Testis (tissue), 2 donors: Measurements from ENCODE around the gene KCNRG.

Source experiments
- POLR2A ChIP-seq: fragments of 450-650 bp; IDR thresholded peaks from one replicate; pipeline ENCODE4 v1.6.1; 2017; ENCODE audit warnings: antibody characterized with exemption, mild to moderate bottlenecking, moderate library complexity
- TF ChIP-seq, protein P1 (sequence below), 3 experiments: fragments of 450-650 bp in 2 of 3; fragments of 200-600 bp in 1 of 3; sonication (generic) in 1 of 3; IDR thresholded peaks; one replicate each; pipeline ENCODE4 v1.5.1; 2016 to 2019; ENCODE audit warnings: antibody characterized with exemption in 3 of 3, mild to moderate bottlenecking in 2 of 3, moderate library complexity in 1 of 3

DNA sequence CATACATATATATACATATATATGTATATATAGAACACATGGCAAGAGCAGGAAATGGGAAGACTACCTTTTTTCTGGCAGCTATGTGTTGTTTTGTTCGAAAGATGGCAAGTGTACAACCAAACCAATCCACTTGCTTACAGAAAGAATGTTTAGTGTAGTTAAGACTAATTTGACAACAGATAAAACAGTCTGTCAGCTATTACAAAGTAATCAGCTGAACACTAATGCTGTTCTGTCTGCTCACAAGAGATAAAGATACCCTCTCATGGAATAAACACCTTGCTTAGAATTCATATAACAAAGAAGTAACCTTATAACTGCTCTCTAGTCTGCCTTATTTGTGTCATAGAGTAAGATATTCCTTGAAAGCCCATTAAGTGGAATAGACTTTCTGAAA is 858 bp upstream of the KCNRG start:
- no peak for TF ChIP-seq POLR2A
- TF ChIP-seq, protein P1, sequence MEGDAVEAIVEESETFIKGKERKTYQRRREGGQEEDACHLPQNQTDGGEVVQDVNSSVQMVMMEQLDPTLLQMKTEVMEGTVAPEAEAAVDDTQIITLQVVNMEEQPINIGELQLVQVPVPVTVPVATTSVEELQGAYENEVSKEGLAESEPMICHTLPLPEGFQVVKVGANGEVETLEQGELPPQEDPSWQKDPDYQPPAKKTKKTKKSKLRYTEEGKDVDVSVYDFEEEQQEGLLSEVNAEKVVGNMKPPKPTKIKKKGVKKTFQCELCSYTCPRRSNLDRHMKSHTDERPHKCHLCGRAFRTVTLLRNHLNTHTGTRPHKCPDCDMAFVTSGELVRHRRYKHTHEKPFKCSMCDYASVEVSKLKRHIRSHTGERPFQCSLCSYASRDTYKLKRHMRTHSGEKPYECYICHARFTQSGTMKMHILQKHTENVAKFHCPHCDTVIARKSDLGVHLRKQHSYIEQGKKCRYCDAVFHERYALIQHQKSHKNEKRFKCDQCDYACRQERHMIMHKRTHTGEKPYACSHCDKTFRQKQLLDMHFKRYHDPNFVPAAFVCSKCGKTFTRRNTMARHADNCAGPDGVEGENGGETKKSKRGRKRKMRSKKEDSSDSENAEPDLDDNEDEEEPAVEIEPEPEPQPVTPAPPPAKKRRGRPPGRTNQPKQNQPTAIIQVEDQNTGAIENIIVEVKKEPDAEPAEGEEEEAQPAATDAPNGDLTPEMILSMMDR (IDR thresholded peaks at IDR 0.05): no peak
